Uterus (tissue), 2 donors: Measurements from ENCODE around the gene SV2B.

Experiments used
- POLR2A ChIP-seq, 2 donors: fragments of 450-650 bp; IDR thresholded peaks; one replicate each; pipeline ENCODE4 v1.6.1; 2016; ENCODE audit warnings: antibody characterized with exemption in 2 of 2, mild to moderate bottlenecking in 1 of 2, moderate library complexity in 1 of 2
- TF ChIP-seq, protein P1 (sequence below), 4 experiments: fragments of 200-600 bp in 2 of 4; fragments of 450-650 bp in 2 of 4; sonication (generic) in 2 of 4; IDR thresholded peaks; one replicate each; pipeline ENCODE4 v1.5.1; 2016 to 2019; ENCODE audit warnings: antibody characterized with exemption in 4 of 4, mild to moderate bottlenecking in 2 of 4, moderate library complexity in 1 of 4

DNA sequence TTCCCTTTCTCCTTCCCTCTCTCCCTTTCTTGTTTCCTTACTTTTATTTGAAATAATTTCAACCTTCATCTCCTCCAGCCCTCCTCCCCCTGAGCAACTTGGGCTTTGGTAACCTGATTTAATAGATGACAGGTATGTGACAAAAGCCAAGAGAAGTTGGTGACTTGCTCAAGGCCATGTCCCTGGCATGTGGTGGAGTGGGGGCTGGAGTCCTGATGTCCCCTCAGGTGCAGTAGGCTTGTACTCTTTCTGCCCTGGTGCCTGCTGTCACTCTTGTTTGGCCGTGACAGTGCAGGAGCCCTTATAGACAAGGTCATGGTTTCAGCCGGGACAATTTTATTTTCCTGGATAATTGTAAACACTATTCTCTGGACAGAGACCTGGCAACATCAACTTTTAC is 152.7 kb downstream of the SV2B start:
- TF ChIP-seq, protein P1, sequence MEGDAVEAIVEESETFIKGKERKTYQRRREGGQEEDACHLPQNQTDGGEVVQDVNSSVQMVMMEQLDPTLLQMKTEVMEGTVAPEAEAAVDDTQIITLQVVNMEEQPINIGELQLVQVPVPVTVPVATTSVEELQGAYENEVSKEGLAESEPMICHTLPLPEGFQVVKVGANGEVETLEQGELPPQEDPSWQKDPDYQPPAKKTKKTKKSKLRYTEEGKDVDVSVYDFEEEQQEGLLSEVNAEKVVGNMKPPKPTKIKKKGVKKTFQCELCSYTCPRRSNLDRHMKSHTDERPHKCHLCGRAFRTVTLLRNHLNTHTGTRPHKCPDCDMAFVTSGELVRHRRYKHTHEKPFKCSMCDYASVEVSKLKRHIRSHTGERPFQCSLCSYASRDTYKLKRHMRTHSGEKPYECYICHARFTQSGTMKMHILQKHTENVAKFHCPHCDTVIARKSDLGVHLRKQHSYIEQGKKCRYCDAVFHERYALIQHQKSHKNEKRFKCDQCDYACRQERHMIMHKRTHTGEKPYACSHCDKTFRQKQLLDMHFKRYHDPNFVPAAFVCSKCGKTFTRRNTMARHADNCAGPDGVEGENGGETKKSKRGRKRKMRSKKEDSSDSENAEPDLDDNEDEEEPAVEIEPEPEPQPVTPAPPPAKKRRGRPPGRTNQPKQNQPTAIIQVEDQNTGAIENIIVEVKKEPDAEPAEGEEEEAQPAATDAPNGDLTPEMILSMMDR (IDR thresholded peaks at IDR 0.05), result no peak
- TF ChIP-seq POLR2A (IDR thresholded peaks at IDR 0.05), result no peak
